MCF 10A (cell line): ENCODE results near the gene CCDC197. TPM values are rescaled to one million over a fixed set of nuclear protein-coding genes. Genes with fewer than 3 reads are reported as not detected.

Source experiments
- BruUV-seq: library from RNA; stranded (reverse); fragments of 400-500 nt; replicated peaks from 2 replicates; lab custom pipeline; 2021; lab: Mats Ljungman, UMichigan
- CTCF ChIA-PET: fragments of 300-600 bp; sonication (Branson Sonifier 250); formaldehyde crosslinking; extraction: SDS; loops from one replicate; lab custom pipeline; 2021; ENCODE audit warnings: antibody characterized with exemption, inconsistent platforms; lab: Yijun Ruan, JAX
- POLR2A ChIA-PET: fragments of 300-600, 350-650 bp; sonication (Branson Sonifier 250); formaldehyde crosslinking; extraction: SDS; loops from one replicate; lab custom pipeline; 2020; ENCODE audit warnings: antibody characterized with exemption, inconsistent platforms; lab: Yijun Ruan, JAX
- DNase-seq: peaks from one replicate; pipeline ENCODE4 v3.0.0-alpha.2; 2018; ENCODE audit not compliant: unreplicated experiment
- H3K27ac Mint-ChIP-seq: one replicate; pipeline ENCODE4 v1.8.0; 2022; ENCODE audit warnings: mild to moderate bottlenecking, low read depth, mixed read lengths; ENCODE audit not compliant: unreplicated experiment
- H3K27me3 Mint-ChIP-seq: one replicate; pipeline ENCODE4 v1.8.0; 2022; ENCODE audit warnings: mixed read lengths; ENCODE audit not compliant: insufficient read depth, unreplicated experiment
- H3K36me3 Mint-ChIP-seq: one replicate; pipeline ENCODE4 v1.8.0; 2022; ENCODE audit warnings: mild to moderate bottlenecking, moderate library complexity, mixed read lengths; ENCODE audit not compliant: insufficient read depth, unreplicated experiment
- H3K4me1 Mint-ChIP-seq: one replicate; pipeline ENCODE4 v1.8.0; 2022; ENCODE audit warnings: mixed read lengths; ENCODE audit not compliant: insufficient read depth, unreplicated experiment
- H3K4me3 Mint-ChIP-seq: one replicate; pipeline ENCODE4 v1.8.0; 2022; ENCODE audit warnings: mild to moderate bottlenecking, moderate library complexity, mixed read lengths; ENCODE audit not compliant: unreplicated experiment
- H3K9me3 Mint-ChIP-seq: one replicate; pipeline ENCODE4 v1.8.0; 2022; ENCODE audit warnings: mixed read lengths; ENCODE audit not compliant: unreplicated experiment
- CTCF ChIP-seq: fragments of 200-600 bp; IDR thresholded peaks from one replicate; pipeline ENCODE4 v1.8.0; 2022; ENCODE audit warnings: antibody characterized with exemption, mild to moderate bottlenecking; ENCODE audit not compliant: unreplicated experiment
- intact Hi-C: fragments of 100-400 bp; cut with micrococcal nuclease; formaldehyde crosslinking; loops from 2 replicates; pipeline ENCODE4 v1.14.1; 2022
- total RNA-seq: library from RNA; stranded (reverse); gene quantifications from 2 replicates; pipeline ENCODE4 v1.2.3, GENCODE V29; 2022

The CCDC197 gene
- total RNA-seq, 1 experiment from 2014 or later, result not detected

- no peaks in the 10 kb centered on the region for H3K36me3 Mint-ChIP-seq
- no peak for TF ChIP-seq CTCF
- H3K9me3 Mint-ChIP-seq, result no peaks in the 10 kb centered on the region
- no peak overlapping the region for H3K4me3 Mint-ChIP-seq
- ChIA-PET CTCF (interaction anchor here (0.5 to 1.2 kb wide), 3 partner anchors 12 to 1341 kb away, joined by 3 read pairs; no protein-coding TSS in a partner anchor), POLR2A (no interaction called here)
- H3K4me1 Mint-ChIP-seq, result peaks cover 5% of the 10 kb centered on the region
- H3K27me3 Mint-ChIP-seq, result no peaks in the 10 kb centered on the region
- no TSS peak for BruUV-seq
- no peak overlapping the region for H3K27ac Mint-ChIP-seq
- intact Hi-C loops, result no loop called here
- peak; percentile 65 for DNase-seq
These were observed 45.2 kb upstream of the CCDC197 start for GRCh38 chr14:93951635-93952540.

GRCh38 chr14:93952829-93953228 is 44.3 kb upstream of the CCDC197 start:
- CTCF ChIA-PET, result interaction anchor here (0.6 kb wide), 1 partner anchor 1340 kb away, joined by 3 read pairs; no protein-coding TSS in a partner anchor
- no peak for TF ChIP-seq CTCF
- POLR2A ChIA-PET, result no interaction called here
- intact Hi-C loops, result no loop called here
- Mint-ChIP-seq H3K27ac (no peak overlapping the region), H3K27me3 (no peaks in the 10 kb centered on the region), H3K9me3 (no peaks in the 10 kb centered on the region), H3K36me3 (no peaks in the 10 kb centered on the region), H3K4me3 (no peak overlapping the region), H3K4me1 (peaks cover 5% of the 10 kb centered on the region)
- BruUV-seq, result no TSS peak
- DNase-seq, result no peak

- TF ChIP-seq CTCF, result no peak
- CTCF ChIA-PET, result no interaction called here
- no peaks in the 10 kb centered on the region for H3K36me3 Mint-ChIP-seq
- H3K27me3 Mint-ChIP-seq, result no peaks in the 10 kb centered on the region
- no TSS peak for BruUV-seq
- peaks cover 5% of the 10 kb centered on the region for H3K4me1 Mint-ChIP-seq
- no peaks in the 10 kb centered on the region for H3K9me3 Mint-ChIP-seq
- intact Hi-C loops, result no loop called here
- no peak overlapping the region for H3K4me3 Mint-ChIP-seq
- no peak overlapping the region for H3K27ac Mint-ChIP-seq
- POLR2A ChIA-PET, result no interaction called here
- no peak for DNase-seq
These were observed 43.8 kb upstream of the CCDC197 start for GRCh38 chr14:93953263-93953662.

- ChIA-PET POLR2A (no interaction called here), CTCF (no interaction called here)
- no peaks in the 10 kb centered on the region for H3K9me3 Mint-ChIP-seq
- no peak overlapping the region for H3K4me3 Mint-ChIP-seq
- no peaks in the 10 kb centered on the region for H3K27me3 Mint-ChIP-seq
- intact Hi-C loops, result no loop called here
- no peak for TF ChIP-seq CTCF
- DNase-seq, result no peak
- H3K27ac Mint-ChIP-seq, result no peak overlapping the region
- H3K36me3 Mint-ChIP-seq, result peaks cover 1% of the 10 kb centered on the region
- no TSS peak for BruUV-seq
- peaks cover 7% of the 10 kb centered on the region for H3K4me1 Mint-ChIP-seq
These were observed 43.2 kb upstream of the CCDC197 start for GRCh38 chr14:93953739-93954515.
